Measurements from ENCODE around the gene EPS8L3. TPM values are rescaled to one million over a fixed set of nuclear protein-coding genes. Genes with fewer than 3 reads are reported as not detected.

EPS8L3 gene
- total RNA-seq, 1 donor = not detected

DNA sequence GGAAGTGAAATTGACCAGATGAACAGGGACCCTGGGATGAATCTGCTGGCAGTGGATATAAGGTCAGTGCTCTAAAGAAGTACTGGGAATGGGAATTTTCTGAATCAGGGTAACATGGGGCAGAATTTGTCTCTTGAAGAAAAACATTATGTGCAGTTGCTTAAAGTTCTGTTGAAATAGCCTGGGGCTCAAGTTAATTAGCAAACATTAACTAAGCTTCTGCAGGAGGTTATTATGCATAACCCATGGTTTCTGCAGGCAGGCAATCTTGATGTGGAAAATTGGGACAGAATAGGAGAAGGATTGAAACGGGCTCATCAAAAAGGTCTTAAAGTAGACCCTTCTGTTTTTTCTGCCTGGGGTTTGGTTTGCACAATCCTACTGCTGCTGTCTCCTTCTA lies 37.7 kb downstream of the EPS8L3 start:
- peak; percentile 39 for DNase-seq (ENCODE audit: low read depth)
- no peak overlapping the region for H3K4me3 ChIP-seq (ENCODE audit: low read depth, low read length)
- TF ChIP-seq, protein P1, sequence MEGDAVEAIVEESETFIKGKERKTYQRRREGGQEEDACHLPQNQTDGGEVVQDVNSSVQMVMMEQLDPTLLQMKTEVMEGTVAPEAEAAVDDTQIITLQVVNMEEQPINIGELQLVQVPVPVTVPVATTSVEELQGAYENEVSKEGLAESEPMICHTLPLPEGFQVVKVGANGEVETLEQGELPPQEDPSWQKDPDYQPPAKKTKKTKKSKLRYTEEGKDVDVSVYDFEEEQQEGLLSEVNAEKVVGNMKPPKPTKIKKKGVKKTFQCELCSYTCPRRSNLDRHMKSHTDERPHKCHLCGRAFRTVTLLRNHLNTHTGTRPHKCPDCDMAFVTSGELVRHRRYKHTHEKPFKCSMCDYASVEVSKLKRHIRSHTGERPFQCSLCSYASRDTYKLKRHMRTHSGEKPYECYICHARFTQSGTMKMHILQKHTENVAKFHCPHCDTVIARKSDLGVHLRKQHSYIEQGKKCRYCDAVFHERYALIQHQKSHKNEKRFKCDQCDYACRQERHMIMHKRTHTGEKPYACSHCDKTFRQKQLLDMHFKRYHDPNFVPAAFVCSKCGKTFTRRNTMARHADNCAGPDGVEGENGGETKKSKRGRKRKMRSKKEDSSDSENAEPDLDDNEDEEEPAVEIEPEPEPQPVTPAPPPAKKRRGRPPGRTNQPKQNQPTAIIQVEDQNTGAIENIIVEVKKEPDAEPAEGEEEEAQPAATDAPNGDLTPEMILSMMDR (IDR thresholded peaks at IDR 0.05; ENCODE audit: insufficient read depth, low read depth, low read length) = no peak

DNA sequence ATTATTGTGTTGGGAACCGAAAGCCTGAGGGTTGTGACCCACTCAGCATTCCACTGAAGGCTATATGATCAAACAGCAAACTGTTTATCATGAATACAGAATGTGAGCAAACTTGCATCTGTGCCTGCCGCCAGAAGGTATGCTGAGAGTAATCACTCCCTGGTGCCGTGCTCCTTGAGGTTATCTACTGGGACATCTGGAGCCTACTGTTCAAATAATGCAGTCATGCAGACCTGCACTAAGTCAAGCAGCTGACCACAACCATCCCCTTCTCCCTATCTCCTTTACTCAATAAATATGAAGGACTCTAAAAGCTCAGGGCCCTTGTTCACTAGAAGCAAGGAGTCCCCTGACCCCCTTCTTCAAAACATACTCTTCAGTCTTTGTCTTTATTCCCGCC lies 38.2 kb downstream of the EPS8L3 start:
- H3K4me3 ChIP-seq (ENCODE audit: low read depth, low read length) = no peak overlapping the region
- TF ChIP-seq, protein P1 (IDR thresholded peaks at IDR 0.05; ENCODE audit: insufficient read depth, low read depth, low read length) = no peak
- DNase-seq (ENCODE audit: low read depth) = no peak

DNA sequence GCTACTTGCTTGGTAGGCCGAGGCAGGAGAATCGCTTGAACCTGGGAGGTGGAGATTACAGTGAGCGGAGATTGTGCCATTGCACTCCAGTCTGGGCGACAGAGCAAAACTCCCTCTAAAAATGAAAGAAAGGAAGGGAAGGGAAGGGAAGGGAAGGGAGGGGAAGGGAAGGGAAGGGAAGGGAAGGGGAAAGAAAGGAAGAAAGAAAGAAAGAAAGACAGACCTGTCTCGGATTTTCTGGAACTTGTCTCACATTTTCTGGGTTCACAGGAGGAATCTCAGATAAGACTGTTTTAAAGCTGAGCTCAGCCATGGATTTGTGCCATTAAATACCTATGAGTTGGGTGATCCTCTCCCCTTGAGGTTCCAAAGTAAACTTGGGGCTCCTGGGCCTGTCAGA lies 38.8 kb downstream of the EPS8L3 start:
- H3K4me3 ChIP-seq (ENCODE audit: low read depth, low read length) = no peak overlapping the region
- TF ChIP-seq, protein P1 (IDR thresholded peaks at IDR 0.05; ENCODE audit: insufficient read depth, low read depth, low read length) = no peak
- DNase-seq (ENCODE audit: low read depth) = no peak

DNA sequence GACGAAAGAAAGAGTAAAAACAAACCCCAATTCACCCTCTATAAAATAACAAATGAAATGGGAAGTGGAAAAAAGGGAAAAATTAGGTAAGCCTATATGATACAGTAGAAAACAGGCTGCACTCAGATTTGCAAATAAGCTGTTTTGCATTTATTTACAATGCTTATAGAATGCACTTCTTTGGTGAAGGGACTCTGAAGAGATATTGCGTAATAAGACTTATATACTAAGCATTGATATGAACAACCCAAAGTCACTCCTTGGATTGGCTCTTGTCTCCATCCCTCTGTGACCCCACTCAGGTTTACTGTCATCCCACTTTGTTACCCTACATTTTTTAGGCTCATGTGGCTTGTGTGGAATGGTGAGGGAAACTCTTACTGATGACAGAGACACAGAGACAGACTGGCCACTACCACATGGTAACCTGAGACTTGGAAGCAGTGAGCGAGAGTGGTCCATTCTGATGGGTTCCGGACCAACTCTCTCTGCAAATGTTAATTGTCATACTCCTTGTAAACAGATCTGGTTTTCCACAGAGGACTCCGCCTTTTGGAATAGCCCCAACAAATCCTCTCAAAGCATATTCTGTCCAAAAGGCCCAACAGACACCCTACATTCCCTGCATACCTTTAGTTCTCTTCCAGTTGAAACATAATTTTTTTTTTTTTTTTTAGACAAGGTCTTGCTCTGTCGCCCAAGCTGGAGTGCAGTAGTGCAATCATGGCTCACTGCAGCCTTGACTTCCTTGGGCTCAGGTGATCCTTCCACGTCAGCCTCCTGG lies 40.6 kb downstream of the EPS8L3 start:
- peak; percentile 50 for DNase-seq (ENCODE audit: low read depth)
- TF ChIP-seq, protein P1 (IDR thresholded peaks at IDR 0.05; ENCODE audit: insufficient read depth, low read depth, low read length) = no peak
- H3K4me3 ChIP-seq (ENCODE audit: low read depth, low read length) = no peak overlapping the region

DNA sequence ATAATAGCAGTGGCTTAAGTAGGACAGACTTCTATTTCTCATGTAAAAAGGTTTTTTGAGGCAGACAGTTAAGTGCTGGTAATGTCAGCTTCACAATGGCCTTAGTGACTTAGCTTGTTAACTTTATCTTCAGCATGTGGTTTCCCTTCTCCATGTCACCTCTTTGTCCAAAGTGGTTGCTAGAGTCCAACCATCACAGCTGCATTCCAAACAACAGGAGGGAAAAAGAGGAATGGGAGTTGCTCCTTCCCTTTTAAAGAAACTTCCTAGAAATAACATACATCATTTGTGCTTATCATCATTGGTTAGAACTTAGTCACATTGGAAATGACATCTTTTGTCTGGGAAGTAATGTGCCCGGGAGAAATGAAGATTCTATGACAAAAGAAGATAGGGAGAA lies 41.8 kb downstream of the EPS8L3 start:
- TF ChIP-seq, protein P1 (IDR thresholded peaks at IDR 0.05; ENCODE audit: insufficient read depth, low read depth, low read length) = no peak
- H3K4me3 ChIP-seq (ENCODE audit: low read depth, low read length) = no peak overlapping the region
- no peak for DNase-seq (ENCODE audit: low read depth)

DNA sequence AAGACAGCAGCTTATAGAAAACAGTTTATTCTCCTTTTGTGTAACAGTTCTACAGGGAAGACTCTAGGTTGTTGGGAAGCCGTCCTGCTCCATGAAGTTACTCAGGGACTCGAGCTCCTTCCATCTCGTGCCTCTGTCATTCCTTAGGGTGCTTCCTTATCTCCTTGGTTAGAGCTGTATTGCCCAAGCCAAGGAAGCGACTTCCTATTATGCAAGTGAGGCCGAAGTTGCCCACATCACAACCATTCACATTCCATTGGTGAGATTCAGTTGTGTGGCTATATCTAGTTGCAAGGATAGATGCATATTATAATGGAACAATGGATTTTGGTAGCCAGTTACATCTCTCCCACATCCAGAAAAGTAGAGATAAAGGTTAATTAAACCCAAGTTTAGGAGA lies 42.7 kb downstream of the EPS8L3 start:
- peak; percentile 69 for DNase-seq (ENCODE audit: low read depth)
- no peak overlapping the region for H3K4me3 ChIP-seq (ENCODE audit: low read depth, low read length)
- TF ChIP-seq, protein P1 (IDR thresholded peaks at IDR 0.05; ENCODE audit: insufficient read depth, low read depth, low read length) = no peak

Data from fibroblast of villous mesenchyme (primary cell).